EH (cell line): ENCODE measurements around the gene APLNR.
A peak's percentile ranks its signal among the peaks of the same experiment; 100 is the strongest.

Source experiments
- DNase-seq: peaks from one replicate; pipeline ENCODE4 v3.0.0-alpha.2; 2015; ENCODE audit warnings: low read depth

Gene APLNR

GRCh38 chr11:57217053-57217452 lies 20.0 kb downstream of the APLNR start:
- no peak for DNase-seq

GRCh38 chr11:57216463-57216862 lies 20.6 kb downstream of the APLNR start:
- no peak for DNase-seq

- DNase-seq: peak; percentile 82
These were observed 22.6 kb downstream of the APLNR start for GRCh38 chr11:57214494-57214893.

GRCh38 chr11:57214098-57214417 lies 23.0 kb downstream of the APLNR start:
- DNase-seq: no peak

GRCh38 chr11:57213342-57214097 lies 23.5 kb downstream of the APLNR start:
- no peak for DNase-seq

- no peak for DNase-seq
These were observed 26.3 kb downstream of the APLNR start for GRCh38 chr11:57210781-57211180.

GRCh38 chr11:57207168-57207567 lies 29.9 kb downstream of the APLNR start:
- DNase-seq: no peak

- DNase-seq: peak; percentile 93
These were observed 31.9 kb downstream of the APLNR start for GRCh38 chr11:57205041-57205641.

GRCh38 chr11:57203882-57204480 lies 33.1 kb downstream of the APLNR start:
- DNase-seq: no peak

- peak; percentile 54 for DNase-seq
These were observed 33.7 kb downstream of the APLNR start for GRCh38 chr11:57203359-57203758.

GRCh38 chr11:57202281-57202680 lies 34.8 kb downstream of the APLNR start:
- DNase-seq: no peak

- DNase-seq: no peak
These were observed 36.1 kb downstream of the APLNR start for GRCh38 chr11:57200917-57201316.

GRCh38 chr11:57199330-57199729 lies 37.7 kb downstream of the APLNR start:
- no peak for DNase-seq

- DNase-seq: no peak
These were observed 39.3 kb downstream of the APLNR start for GRCh38 chr11:57197762-57198161.

- no peak for DNase-seq
These were observed 40.5 kb downstream of the APLNR start for GRCh38 chr11:57196596-57196995.

- no peak for DNase-seq
These were observed 44.7 kb downstream of the APLNR start for GRCh38 chr11:57192316-57192715.

- DNase-seq: no peak
These were observed 45.5 kb downstream of the APLNR start for GRCh38 chr11:57191311-57192219.

- no peak for DNase-seq
These were observed 46.5 kb downstream of the APLNR start for GRCh38 chr11:57190548-57190947.
